ENCODE results near the gene POLR2J.

POLR2J gene

DNA sequence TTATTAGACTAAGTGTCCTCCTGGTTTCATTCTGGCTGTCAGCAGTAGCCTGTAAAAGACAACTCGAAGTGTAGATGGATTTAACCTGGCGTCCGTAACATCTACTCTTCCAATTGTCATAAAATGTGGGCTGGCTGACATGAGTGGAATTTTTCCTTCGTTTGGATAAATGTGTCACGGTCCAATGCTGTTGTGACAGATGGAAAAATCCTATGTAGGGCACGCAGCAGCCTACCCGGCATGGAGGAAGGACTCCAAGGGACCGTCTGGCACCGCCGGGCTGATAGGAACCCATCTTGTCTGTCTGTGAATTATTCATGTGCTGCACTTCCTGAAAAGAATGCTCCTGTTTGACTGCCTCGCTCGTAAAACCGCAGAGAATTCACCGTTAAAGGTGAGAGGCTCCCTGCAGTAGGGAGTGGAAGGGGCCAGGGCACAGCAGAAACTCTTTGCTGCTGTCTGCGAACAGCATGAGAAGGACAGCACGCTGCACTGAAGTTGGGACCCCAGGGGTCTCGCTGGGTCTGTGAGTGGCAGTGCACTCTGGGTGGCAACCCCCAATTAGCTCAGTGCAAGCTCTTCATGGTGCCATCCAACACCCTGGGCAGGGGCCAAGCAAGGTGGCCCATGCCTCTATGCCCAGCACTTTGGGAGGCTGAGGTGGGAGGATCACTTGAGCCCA, 47.0 kb downstream of the POLR2J start:
- peaks cover 6% of the 10 kb centered on the region for H3K4me1 ChIP-seq (ENCODE audit: control insufficient read depth, insufficient read depth, low read length)
- H3K9me3 ChIP-seq (ENCODE audit: control insufficient read depth, low read length) = no peaks in the 10 kb centered on the region
- H3K9ac ChIP-seq (ENCODE audit: low read length) = no peak overlapping the region
- H3K36me3 ChIP-seq (ENCODE audit: control insufficient read depth, insufficient read depth, low read length, severe bottlenecking) = peaks cover 5% of the 10 kb centered on the region
- no peaks in the 10 kb centered on the region for H3K27me3 ChIP-seq (replicated peaks; ENCODE audit: control insufficient read depth, insufficient read depth, low read length)
- DNase-seq (ENCODE audit: low read depth) = peak; percentile 15
- H3K4me3 ChIP-seq (ENCODE audit: low read length) = no peak overlapping the region

DNA sequence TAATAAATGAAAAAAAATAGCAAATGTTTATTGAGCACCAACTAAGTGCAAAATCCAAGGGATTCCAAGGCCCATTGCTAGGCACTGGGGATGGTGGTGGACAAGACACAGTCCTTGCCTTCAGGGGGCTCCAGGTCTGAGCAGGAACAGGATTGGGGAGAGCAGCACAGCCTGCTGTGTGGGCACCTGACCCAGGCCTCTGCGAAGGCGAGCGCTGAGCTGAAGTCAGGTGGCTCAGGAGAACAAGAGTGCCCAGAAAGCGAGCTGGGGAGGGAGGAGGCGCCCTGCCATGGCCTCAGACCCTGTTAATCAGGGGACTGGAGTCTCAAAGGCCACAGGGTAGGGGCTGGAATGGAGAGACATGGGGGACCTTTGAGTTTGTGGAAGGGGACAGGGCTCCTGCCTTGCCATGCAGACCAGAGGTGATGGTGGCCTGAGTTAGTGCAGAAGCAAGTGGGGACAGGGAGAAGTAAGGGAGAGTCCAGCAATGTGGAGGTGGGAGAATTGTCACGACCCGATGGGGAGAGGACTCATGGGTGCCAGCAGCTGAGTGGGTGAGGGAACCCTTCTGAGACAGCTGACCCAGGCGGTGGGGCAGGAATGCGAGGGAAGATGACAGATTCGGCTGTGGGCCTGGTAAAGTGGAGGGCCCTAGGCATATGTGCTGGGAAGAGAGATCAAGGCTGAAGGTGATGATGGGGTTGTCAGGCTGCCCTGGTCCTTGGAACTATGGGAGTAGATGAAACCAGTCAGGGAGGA, 49.4 kb downstream of the POLR2J start:
- H3K27me3 ChIP-seq (replicated peaks; ENCODE audit: control insufficient read depth, insufficient read depth, low read length) = no peaks in the 10 kb centered on the region
- no peak overlapping the region for H3K9ac ChIP-seq (ENCODE audit: low read length)
- peaks cover 10% of the 10 kb centered on the region for H3K4me1 ChIP-seq (ENCODE audit: control insufficient read depth, insufficient read depth, low read length)
- H3K9me3 ChIP-seq (ENCODE audit: control insufficient read depth, low read length) = no peaks in the 10 kb centered on the region
- peaks cover 26% of the 10 kb centered on the region for H3K36me3 ChIP-seq (ENCODE audit: control insufficient read depth, insufficient read depth, low read length, severe bottlenecking)
- H3K4me3 ChIP-seq (ENCODE audit: low read length) = no peak overlapping the region
- no peak for DNase-seq (ENCODE audit: low read depth)

DNA sequence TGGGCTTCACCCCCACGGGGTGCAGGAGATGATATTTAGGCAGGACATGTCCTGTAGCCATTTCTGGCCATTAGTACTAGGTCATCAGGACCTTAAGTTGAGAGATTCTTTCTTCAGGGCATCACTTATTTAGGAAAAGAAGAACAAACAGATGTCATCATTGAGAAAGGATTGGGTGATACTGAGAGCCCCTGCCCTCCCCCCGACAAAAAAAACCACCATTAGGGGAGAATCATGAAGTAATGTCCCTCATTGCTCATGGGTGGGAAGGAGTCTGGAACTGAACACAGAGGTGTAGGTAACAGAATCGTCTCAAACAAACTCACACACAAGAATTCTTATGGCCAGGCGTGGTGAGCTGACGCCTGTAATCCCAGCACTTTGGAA, 51.7 kb downstream of the POLR2J start:
- Histone ChIP-seq H3K4me1 (ENCODE audit: control insufficient read depth, insufficient read depth, low read length) (peaks cover 9% of the 10 kb centered on the region), H3K27me3 (replicated peaks; ENCODE audit: control insufficient read depth, insufficient read depth, low read length) (no peaks in the 10 kb centered on the region), H3K4me3 (ENCODE audit: low read length) (no peak overlapping the region), H3K36me3 (ENCODE audit: control insufficient read depth, insufficient read depth, low read length, severe bottlenecking) (peaks cover 33% of the 10 kb centered on the region), H3K9me3 (ENCODE audit: control insufficient read depth, low read length) (no peaks in the 10 kb centered on the region), H3K9ac (ENCODE audit: low read length) (no peak overlapping the region)
- no peak for DNase-seq (ENCODE audit: low read depth)

GRCh38 chr7:102426268-102427018, 52.3 kb downstream of the POLR2J start:
- Histone ChIP-seq H3K9me3 (ENCODE audit: control insufficient read depth, low read length) (no peaks in the 10 kb centered on the region), H3K4me3 (ENCODE audit: low read length) (no peak overlapping the region), H3K36me3 (ENCODE audit: control insufficient read depth, insufficient read depth, low read length, severe bottlenecking) (peaks cover 36% of the 10 kb centered on the region), H3K4me1 (ENCODE audit: control insufficient read depth, insufficient read depth, low read length) (peaks cover 9% of the 10 kb centered on the region), H3K27me3 (replicated peaks; ENCODE audit: control insufficient read depth, insufficient read depth, low read length) (no peaks in the 10 kb centered on the region), H3K9ac (ENCODE audit: low read length) (no peak overlapping the region)
- DNase-seq (ENCODE audit: low read depth) = no peak

GRCh38 chr7:102425639-102426267, 53.0 kb downstream of the POLR2J start:
- Histone ChIP-seq H3K9me3 (ENCODE audit: control insufficient read depth, low read length) (no peaks in the 10 kb centered on the region), H3K36me3 (ENCODE audit: control insufficient read depth, insufficient read depth, low read length, severe bottlenecking) (peaks cover 43% of the 10 kb centered on the region), H3K27me3 (replicated peaks; ENCODE audit: control insufficient read depth, insufficient read depth, low read length) (no peaks in the 10 kb centered on the region), H3K4me3 (ENCODE audit: low read length) (no peak overlapping the region), H3K9ac (ENCODE audit: low read length) (no peak overlapping the region), H3K4me1 (ENCODE audit: control insufficient read depth, insufficient read depth, low read length) (peaks cover 9% of the 10 kb centered on the region)
- DNase-seq (ENCODE audit: low read depth) = no peak

DNA sequence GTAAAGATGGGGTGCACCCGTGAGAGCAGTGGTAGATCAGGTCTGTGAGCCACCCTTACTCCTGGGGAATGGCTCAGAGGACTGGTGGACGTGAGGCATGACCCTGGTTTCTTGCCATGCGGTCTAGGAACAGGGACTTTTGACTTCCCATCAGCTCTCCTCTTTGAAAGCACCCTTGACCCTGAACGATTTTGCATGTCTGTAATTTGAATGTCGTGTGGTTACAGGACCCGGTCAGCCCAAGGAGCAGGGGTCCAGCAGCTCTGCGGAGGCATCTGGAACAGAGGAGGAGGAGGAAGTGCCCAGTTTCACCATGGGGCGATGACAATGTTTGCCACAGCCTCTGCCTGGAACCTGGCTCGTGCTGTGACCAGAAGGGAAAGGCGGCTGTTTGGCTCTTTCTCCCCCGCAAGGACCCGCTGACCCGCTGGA, 53.9 kb downstream of the POLR2J start:
- H3K9me3 ChIP-seq (ENCODE audit: control insufficient read depth, low read length) = no peaks in the 10 kb centered on the region
- DNase-seq (ENCODE audit: low read depth) = no peak
- H3K36me3 ChIP-seq (ENCODE audit: control insufficient read depth, insufficient read depth, low read length, severe bottlenecking) = peaks cover 47% of the 10 kb centered on the region
- no peak overlapping the region for H3K9ac ChIP-seq (ENCODE audit: low read length)
- no peaks in the 10 kb centered on the region for H3K27me3 ChIP-seq (replicated peaks; ENCODE audit: control insufficient read depth, insufficient read depth, low read length)
- peaks cover 9% of the 10 kb centered on the region for H3K4me1 ChIP-seq (ENCODE audit: control insufficient read depth, insufficient read depth, low read length)
- H3K4me3 ChIP-seq (ENCODE audit: low read length) = no peak overlapping the region

DNA sequence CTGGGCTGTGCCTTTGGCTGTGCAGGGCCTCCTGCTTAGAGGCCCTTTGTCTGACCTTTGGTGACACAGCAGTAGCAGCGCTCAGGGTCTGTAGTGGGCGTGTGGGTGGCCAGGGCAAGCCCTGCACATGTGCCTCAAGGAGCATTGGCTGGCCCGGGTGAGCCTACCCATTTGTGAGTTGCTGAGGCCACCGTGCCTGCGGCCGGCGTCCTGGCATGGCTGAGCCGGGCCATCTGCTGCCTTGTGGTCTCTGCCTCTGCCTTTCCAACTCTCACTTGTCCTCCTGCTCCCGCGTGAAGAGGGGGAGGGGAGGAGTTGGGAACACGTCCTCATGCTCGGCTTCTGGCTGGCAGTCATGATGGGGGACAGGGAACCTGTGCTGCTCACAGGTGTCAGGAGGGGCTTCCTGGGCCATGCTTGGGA, 54.6 kb downstream of the POLR2J start:
- peaks cover 51% of the 10 kb centered on the region for H3K36me3 ChIP-seq (ENCODE audit: control insufficient read depth, insufficient read depth, low read length, severe bottlenecking)
- peaks cover 9% of the 10 kb centered on the region for H3K4me1 ChIP-seq (ENCODE audit: control insufficient read depth, insufficient read depth, low read length)
- H3K9ac ChIP-seq (ENCODE audit: low read length) = no peak overlapping the region
- H3K9me3 ChIP-seq (ENCODE audit: control insufficient read depth, low read length) = no peaks in the 10 kb centered on the region
- DNase-seq (ENCODE audit: low read depth) = no peak
- H3K4me3 ChIP-seq (ENCODE audit: low read length) = no peak overlapping the region
- no peaks in the 10 kb centered on the region for H3K27me3 ChIP-seq (replicated peaks; ENCODE audit: control insufficient read depth, insufficient read depth, low read length)

Data from adipocyte (in vitro differentiated cells).